Testis (tissue), 2 donors: ENCODE measurements around the gene GABBR2.

Experiments used
- POLR2A ChIP-seq: fragments of 450-650 bp; IDR thresholded peaks from one replicate; pipeline ENCODE4 v1.6.1; 2017; ENCODE audit warnings: antibody characterized with exemption, mild to moderate bottlenecking, moderate library complexity
- TF ChIP-seq, protein P1 (sequence below), 3 experiments: fragments of 450-650 bp in 2 of 3; fragments of 200-600 bp in 1 of 3; sonication (generic) in 1 of 3; IDR thresholded peaks; one replicate each; pipeline ENCODE4 v1.5.1; 2016 to 2019; ENCODE audit warnings: antibody characterized with exemption in 3 of 3, mild to moderate bottlenecking in 2 of 3, moderate library complexity in 1 of 3

DNA sequence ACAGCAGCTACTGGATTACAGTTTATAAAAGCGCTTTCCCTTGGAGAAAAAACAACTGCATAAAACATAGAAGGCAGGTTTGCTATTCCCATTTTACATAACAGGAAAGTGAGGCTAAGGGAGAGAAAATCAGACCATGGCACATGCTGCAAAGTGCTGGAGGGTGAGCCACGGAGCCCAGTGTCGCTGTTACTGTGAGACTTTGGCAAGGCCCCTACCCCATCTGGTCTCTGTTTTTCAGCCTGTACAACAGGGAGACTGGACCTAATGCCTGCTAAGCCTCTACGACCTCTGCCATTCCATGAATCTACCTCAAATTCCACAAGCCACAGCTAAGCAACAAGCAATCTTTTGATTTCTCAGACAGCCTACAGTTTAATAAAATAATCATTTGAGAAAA lies 139.2 kb downstream of the GABBR2 start:
- TF ChIP-seq POLR2A = no peak
- TF ChIP-seq, protein P1, sequence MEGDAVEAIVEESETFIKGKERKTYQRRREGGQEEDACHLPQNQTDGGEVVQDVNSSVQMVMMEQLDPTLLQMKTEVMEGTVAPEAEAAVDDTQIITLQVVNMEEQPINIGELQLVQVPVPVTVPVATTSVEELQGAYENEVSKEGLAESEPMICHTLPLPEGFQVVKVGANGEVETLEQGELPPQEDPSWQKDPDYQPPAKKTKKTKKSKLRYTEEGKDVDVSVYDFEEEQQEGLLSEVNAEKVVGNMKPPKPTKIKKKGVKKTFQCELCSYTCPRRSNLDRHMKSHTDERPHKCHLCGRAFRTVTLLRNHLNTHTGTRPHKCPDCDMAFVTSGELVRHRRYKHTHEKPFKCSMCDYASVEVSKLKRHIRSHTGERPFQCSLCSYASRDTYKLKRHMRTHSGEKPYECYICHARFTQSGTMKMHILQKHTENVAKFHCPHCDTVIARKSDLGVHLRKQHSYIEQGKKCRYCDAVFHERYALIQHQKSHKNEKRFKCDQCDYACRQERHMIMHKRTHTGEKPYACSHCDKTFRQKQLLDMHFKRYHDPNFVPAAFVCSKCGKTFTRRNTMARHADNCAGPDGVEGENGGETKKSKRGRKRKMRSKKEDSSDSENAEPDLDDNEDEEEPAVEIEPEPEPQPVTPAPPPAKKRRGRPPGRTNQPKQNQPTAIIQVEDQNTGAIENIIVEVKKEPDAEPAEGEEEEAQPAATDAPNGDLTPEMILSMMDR (IDR thresholded peaks at IDR 0.05) = no peak
